Measurements from ENCODE around the gene MEMO1.

GRCh38 chr2:31931916-31932315, 78.9 kb downstream of the MEMO1 start:
- TF ChIP-seq CTCF (conservative IDR thresholded peaks at IDR 0.05 in 1 of 2, IDR thresholded peaks at IDR 0.05 in 1 of 2; ENCODE audit: extremely low read depth in 1 of 2, insufficient read depth in 1 of 2, low read depth in 1 of 2, low read length in 2 of 2) (no peak), EZH2 (IDR thresholded peaks at IDR 0.05; ENCODE audit: borderline replicate concordance, low read length) (no peak)

All from mammary epithelial cell (primary cell).